OCI-LY1 (cell line): ENCODE results near the gene KPTN.

Experiments
- H2AFZ ChIP-seq: fragments of 200-600 bp; sonication (generic), shearing (Covaris generic); 2 replicates; pipeline ENCODE4 v1.6.0; 2014; ENCODE audit warnings: antibody characterized with exemption, mild to moderate bottlenecking, low read length
- H3F3A ChIP-seq: fragments of 200-600 bp; sonication (generic), shearing (Covaris generic); 2 replicates; pipeline ENCODE4 v1.6.0; 2014; ENCODE audit warnings: mild to moderate bottlenecking, antibody characterized with exemption, low read length, moderate library complexity; ENCODE audit not compliant: insufficient read depth
- H3K27ac ChIP-seq: fragments of 200-600 bp; sonication (generic); 2 replicates; pipeline ENCODE4 v1.5.1; 2014; ENCODE audit warnings: low read length, mixed run types, mild to moderate bottlenecking, low read depth; ENCODE audit not compliant: poor library complexity, severe bottlenecking
- H3K27me3 ChIP-seq: fragments of 200-600 bp; sonication (generic); 2 replicates; pipeline ENCODE4 v1.6.0; 2014; ENCODE audit warnings: antibody characterized with exemption, mild to moderate bottlenecking, low read length, moderate library complexity; ENCODE audit not compliant: insufficient read depth
- H3K36me3 ChIP-seq: fragments of 200-600 bp; sonication (generic); 2 replicates; pipeline ENCODE4 v1.6.1; 2014; ENCODE audit warnings: mild to moderate bottlenecking, antibody characterized with exemption, low read length, moderate library complexity, mixed read lengths; ENCODE audit not compliant: insufficient read depth
- H3K4me1 ChIP-seq: fragments of 200-600 bp; sonication (generic); 2 replicates; pipeline ENCODE4 v1.5.1; 2014; ENCODE audit warnings: mild to moderate bottlenecking, low read length, moderate library complexity; ENCODE audit not compliant: insufficient read depth, severe bottlenecking
- H3K4me2 ChIP-seq: fragments of 200-600 bp; sonication (generic), shearing (Covaris generic); 2 replicates; pipeline ENCODE4 v1.6.1; 2014; ENCODE audit warnings: low read length
- H3K4me3 ChIP-seq: fragments of 200-600 bp; sonication (generic); 2 replicates; pipeline ENCODE4 v1.5.1; 2014; ENCODE audit warnings: low read length, low read depth, mild to moderate bottlenecking, mixed read lengths; ENCODE audit not compliant: poor library complexity, severe bottlenecking
- H3K79me2 ChIP-seq: fragments of 200-600 bp; shearing (Covaris generic); 2 replicates; pipeline ENCODE4 v1.6.1; 2016; ENCODE audit warnings: mixed run types, low read length, mixed read lengths; ENCODE audit not compliant: insufficient read depth
- H3K9ac ChIP-seq: fragments of 200-600 bp; sonication (generic), shearing (Covaris generic); 2 replicates; pipeline ENCODE4 v1.6.1; 2014; ENCODE audit warnings: mild to moderate bottlenecking, low read length, mixed read lengths
- H3K9me2 ChIP-seq: fragments of 200-600 bp; sonication (generic), shearing (Covaris generic); 2 replicates; pipeline ENCODE4 v1.6.1; 2014; ENCODE audit warnings: low read depth, mild to moderate bottlenecking, low read length, mixed read lengths
- H3K9me3 ChIP-seq: fragments of 200-600 bp; shearing (Covaris generic); 2 replicates; pipeline ENCODE4 v1.6.1; 2014; ENCODE audit warnings: low read length, mixed read lengths
- H4K20me1 ChIP-seq: fragments of 200-600 bp; sonication (generic), shearing (Covaris generic); 2 replicates; pipeline ENCODE4 v1.6.0; 2016; ENCODE audit warnings: mild to moderate bottlenecking, low read length; ENCODE audit not compliant: insufficient read depth
- EZH2 ChIP-seq: fragments of 200-600 bp; sonication (generic), shearing (Covaris generic); IDR thresholded peaks from 2 replicates; pipeline ENCODE4 v1.8.0; 2017; ENCODE audit warnings: borderline replicate concordance, mixed run types, mild to moderate bottlenecking, antibody characterized with exemption, low read length, moderate library complexity, mixed read lengths
- TF ChIP-seq, protein P1 (sequence below): fragments of 200-600 bp; sonication (generic), shearing (Covaris generic); IDR thresholded peaks from 2 replicates; pipeline ENCODE4 v1.5.1; 2017; ENCODE audit warnings: mild to moderate bottlenecking, antibody characterized with exemption, low read length, moderate library complexity, mixed read lengths

Gene KPTN

DNA sequence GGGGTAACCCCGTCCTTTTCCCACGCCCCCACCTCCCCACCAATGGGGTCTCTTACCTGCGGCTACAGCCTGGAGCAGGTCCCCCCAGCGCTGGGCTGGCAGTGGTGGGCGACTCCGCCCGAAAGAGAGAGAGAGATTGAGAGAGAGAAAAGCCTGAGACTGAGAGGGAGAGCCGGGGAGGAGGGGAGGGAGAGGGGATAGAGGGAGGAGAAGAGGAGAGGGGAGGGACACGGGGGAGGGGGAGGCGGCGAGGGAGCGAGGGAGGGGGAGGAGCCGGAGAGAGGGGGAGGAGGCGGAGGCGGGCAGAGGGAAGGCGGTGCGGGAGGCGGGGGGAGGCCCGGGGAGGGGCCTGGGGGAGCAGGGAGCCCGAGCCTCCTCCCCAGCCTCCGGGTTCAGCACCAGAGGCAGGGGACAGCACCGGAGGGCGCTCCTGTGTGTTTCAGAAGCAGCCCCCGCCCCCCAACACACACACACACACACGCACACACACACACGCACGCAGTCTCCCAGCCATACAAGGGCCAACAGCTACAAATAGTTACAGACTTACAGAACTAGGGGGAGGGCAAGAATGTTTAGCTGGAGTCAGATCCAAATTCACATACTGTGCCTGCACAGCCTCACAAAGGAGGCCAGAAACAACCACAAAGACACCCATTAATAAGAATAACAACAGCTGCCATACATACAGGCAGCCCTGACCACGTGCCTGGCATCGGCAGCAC is 12.1 kb downstream of the KPTN start, which contains the start of gene SLC8A2:
TSS of gene SLC8A2 (minus strand) at position 161 of the 725 bp plus-strand sequence. CDS start 5,490 bp downstream, outside the sequence.
- H3K9me3 ChIP-seq: no peaks in the 10 kb centered on the region
- H3K4me3 ChIP-seq: no peak within 1 kb of the TSS
- peaks cover 5% of the 10 kb centered on the region; the same call in 1 of the 2 replicates for H3K27me3 ChIP-seq
- H4K20me1 ChIP-seq: no peaks in the 10 kb centered on the region
- no peaks in the 10 kb centered on the region for H3K9me2 ChIP-seq
- no peak within 1 kb of the TSS for H3K4me2 ChIP-seq
- no peaks in the 10 kb centered on the region for H3K36me3 ChIP-seq
- no peak within 1 kb of the TSS for H2AFZ ChIP-seq
- TF ChIP-seq, protein P1, sequence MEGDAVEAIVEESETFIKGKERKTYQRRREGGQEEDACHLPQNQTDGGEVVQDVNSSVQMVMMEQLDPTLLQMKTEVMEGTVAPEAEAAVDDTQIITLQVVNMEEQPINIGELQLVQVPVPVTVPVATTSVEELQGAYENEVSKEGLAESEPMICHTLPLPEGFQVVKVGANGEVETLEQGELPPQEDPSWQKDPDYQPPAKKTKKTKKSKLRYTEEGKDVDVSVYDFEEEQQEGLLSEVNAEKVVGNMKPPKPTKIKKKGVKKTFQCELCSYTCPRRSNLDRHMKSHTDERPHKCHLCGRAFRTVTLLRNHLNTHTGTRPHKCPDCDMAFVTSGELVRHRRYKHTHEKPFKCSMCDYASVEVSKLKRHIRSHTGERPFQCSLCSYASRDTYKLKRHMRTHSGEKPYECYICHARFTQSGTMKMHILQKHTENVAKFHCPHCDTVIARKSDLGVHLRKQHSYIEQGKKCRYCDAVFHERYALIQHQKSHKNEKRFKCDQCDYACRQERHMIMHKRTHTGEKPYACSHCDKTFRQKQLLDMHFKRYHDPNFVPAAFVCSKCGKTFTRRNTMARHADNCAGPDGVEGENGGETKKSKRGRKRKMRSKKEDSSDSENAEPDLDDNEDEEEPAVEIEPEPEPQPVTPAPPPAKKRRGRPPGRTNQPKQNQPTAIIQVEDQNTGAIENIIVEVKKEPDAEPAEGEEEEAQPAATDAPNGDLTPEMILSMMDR: no peak
- TF ChIP-seq EZH2: no peak
- no peak within 1 kb of the TSS for H3K27ac ChIP-seq
- no peaks in the 10 kb centered on the region for H3K79me2 ChIP-seq
- H3K4me1 ChIP-seq: no peaks in the 10 kb centered on the region
- H3K9ac ChIP-seq: no peak within 1 kb of the TSS
- no peaks in the 10 kb centered on the region for H3F3A ChIP-seq

DNA sequence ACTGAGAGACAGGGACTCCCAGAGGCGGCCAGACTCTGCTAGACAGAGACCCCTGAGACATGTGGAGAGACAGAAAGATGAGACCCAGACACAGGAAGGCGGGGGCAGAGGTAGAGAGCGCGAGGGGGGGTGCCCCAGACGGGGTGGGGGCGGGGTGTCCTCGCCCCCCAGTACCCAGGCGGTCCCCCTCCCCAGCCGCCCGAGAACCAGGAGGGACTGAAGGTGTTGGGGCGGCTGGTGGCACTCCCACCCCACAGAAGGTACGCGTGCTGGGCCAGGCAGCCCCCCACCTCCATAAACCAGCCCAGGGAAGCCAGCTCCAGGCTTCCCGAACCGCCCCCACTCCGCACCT is 12.7 kb downstream of the KPTN start:
- H2AFZ ChIP-seq: no peak overlapping the region
- H4K20me1 ChIP-seq: no peaks in the 10 kb centered on the region
- no peaks in the 10 kb centered on the region for H3K4me1 ChIP-seq
- H3K9ac ChIP-seq: no peak overlapping the region
- TF ChIP-seq, protein P1: no peak
- no peak for TF ChIP-seq EZH2
- H3K4me3 ChIP-seq: no peak overlapping the region
- no peak overlapping the region for H3K4me2 ChIP-seq
- H3F3A ChIP-seq: no peaks in the 10 kb centered on the region
- H3K27me3 ChIP-seq: peaks cover 5% of the 10 kb centered on the region; the same call in 1 of the 2 replicates
- no peak overlapping the region for H3K27ac ChIP-seq
- H3K36me3 ChIP-seq: no peaks in the 10 kb centered on the region
- H3K9me2 ChIP-seq: no peaks in the 10 kb centered on the region
- H3K9me3 ChIP-seq: no peaks in the 10 kb centered on the region
- H3K79me2 ChIP-seq: no peaks in the 10 kb centered on the region

DNA sequence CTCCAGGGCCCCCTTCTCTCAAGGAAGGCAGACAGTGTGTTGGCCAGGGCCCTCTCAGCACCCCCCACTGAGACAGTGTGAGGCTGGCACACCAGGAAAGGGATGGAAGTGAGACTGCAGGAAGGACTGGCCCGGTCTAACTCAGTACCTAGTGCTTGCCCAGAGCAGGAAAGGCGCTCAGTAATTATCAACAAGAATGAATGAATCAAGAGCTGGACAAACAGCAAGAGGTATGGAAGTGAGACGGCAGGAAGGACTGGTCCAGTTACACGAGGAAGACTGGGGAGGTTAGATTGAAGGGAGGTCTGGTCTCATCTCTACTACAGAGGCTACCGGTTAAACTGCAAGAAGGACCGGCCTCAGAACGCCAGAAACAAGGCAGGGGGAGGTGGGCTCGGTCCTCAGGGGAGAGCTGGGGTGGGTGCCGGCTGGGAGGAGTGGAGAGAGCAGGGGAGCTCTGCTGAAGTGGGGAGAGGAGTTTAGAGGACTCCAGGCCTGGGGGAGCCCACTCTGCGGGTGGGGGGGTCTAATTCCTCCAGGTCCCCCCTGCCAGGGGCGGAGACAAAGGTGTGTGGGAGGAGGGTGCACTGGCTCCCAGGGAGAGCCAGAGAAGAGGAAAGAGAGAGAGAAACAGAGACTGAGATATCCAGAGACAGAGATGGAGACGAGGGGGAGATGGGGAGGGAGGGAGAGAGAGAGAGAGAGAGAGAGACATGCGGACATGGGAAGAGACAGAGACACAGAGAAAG is 13.4 kb downstream of the KPTN start:
- no peak overlapping the region for H3K4me2 ChIP-seq
- H3K27ac ChIP-seq: no peak overlapping the region
- H3K36me3 ChIP-seq: no peaks in the 10 kb centered on the region
- H3K79me2 ChIP-seq: no peaks in the 10 kb centered on the region
- no peaks in the 10 kb centered on the region for H3F3A ChIP-seq
- H3K27me3 ChIP-seq: peaks cover 5% of the 10 kb centered on the region; the same call in 1 of the 2 replicates
- TF ChIP-seq EZH2: no peak
- TF ChIP-seq, protein P1: no peak
- H4K20me1 ChIP-seq: no peaks in the 10 kb centered on the region
- no peak overlapping the region for H3K9ac ChIP-seq
- no peaks in the 10 kb centered on the region for H3K4me1 ChIP-seq
- H3K9me2 ChIP-seq: no peaks in the 10 kb centered on the region
- no peaks in the 10 kb centered on the region for H3K9me3 ChIP-seq
- no peak overlapping the region for H2AFZ ChIP-seq
- no peak overlapping the region for H3K4me3 ChIP-seq
